GM13977 (cell line): Measurements from ENCODE around the gene SPRING1.

Source experiments
- DNase-seq: peaks from one replicate; pipeline ENCODE4 v3.0.0; 2012; ENCODE audit warnings: low spot score
- in situ Hi-C: fragments of 300-500 bp; cut with MboI; formaldehyde crosslinking; loops from one replicate; pipeline ENCODE4 v1.12.0; 2022; ENCODE audit warnings: low sequenced_read_pairs, low pct_unique_long_range_greater_than_20kb, mixed read lengths, inconsistent platforms; ENCODE audit not compliant: unreplicated experiment
- TF ChIP-seq, protein P1 (sequence below): IDR thresholded peaks from 2 replicates; pipeline ENCODE4 v1.5.1; 2012; ENCODE audit warnings: mild to moderate bottlenecking, control low read depth; ENCODE audit not compliant: insufficient read depth; ENCODE audit errors: extremely low read depth, missing control alignments

SPRING1 gene

DNA sequence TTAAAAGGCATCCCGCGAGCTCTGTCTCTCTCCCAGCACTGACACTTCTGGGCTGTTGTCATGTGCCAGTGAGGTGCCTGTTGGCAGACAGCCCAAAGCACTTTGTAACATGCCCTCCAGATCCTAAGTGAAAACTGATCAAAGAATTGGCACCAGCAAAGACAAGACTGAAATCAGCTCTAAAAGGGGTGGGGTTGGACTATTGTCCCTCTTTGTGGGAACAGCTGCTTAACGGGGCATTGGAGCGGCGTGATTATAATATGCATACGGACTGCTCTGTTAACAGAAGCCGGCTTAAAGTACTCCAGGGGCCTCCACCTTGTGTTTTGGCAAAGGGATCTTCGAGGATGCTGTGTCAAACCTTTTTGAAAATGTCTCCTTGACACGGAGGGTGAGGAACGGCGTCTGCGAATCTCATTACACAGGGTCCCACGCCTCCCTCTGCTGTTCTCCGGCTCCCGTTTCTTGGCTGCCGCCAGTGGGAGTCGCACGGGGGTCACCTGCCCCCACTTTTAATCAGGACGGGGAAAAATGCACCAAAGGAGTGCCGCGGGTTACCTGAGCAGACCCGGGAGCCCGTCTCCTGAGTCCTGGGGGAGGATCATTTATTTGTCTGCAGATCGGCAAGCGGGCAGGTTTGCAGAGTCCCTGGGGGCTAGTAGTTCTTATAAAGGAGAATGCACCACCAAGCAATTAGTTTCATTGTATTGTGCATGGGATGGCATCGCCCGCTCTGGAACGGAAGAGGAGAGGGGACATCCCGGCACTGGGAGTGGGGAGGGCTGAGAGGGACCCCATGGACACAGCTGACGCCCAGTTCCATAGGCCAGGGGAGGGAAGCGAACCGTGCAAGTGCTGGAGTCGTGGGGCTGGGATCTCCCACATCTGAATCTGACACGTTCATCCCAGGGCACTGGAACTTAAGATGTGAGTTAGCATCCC lies 44.3 kb downstream of the SPRING1 start:
- DNase-seq, result no peak
- in situ Hi-C loops, result no loop called here
- TF ChIP-seq, protein P1, sequence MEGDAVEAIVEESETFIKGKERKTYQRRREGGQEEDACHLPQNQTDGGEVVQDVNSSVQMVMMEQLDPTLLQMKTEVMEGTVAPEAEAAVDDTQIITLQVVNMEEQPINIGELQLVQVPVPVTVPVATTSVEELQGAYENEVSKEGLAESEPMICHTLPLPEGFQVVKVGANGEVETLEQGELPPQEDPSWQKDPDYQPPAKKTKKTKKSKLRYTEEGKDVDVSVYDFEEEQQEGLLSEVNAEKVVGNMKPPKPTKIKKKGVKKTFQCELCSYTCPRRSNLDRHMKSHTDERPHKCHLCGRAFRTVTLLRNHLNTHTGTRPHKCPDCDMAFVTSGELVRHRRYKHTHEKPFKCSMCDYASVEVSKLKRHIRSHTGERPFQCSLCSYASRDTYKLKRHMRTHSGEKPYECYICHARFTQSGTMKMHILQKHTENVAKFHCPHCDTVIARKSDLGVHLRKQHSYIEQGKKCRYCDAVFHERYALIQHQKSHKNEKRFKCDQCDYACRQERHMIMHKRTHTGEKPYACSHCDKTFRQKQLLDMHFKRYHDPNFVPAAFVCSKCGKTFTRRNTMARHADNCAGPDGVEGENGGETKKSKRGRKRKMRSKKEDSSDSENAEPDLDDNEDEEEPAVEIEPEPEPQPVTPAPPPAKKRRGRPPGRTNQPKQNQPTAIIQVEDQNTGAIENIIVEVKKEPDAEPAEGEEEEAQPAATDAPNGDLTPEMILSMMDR, result no peak

DNA sequence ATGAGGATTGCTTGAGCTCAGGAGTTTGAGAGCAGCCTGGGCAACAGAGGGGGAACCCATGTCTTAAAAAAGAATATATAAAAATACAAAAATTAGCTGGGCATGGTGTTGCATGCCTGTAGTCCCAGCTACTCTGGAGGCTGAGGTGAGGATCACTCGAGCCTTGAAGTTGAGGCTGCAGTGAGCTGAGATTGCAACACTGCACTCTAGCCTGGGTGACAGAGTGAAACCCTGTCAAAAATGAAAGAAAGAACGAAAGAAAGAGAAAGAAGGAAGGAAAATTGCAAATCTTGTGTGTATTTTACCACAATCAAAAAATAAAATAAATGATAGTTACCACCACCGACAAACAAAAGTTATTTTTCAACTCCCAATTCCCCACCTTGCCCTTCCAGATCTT lies 45.3 kb downstream of the SPRING1 start:
- no peak for DNase-seq
- in situ Hi-C loops, result no loop called here
- TF ChIP-seq, protein P1, result no peak

DNA sequence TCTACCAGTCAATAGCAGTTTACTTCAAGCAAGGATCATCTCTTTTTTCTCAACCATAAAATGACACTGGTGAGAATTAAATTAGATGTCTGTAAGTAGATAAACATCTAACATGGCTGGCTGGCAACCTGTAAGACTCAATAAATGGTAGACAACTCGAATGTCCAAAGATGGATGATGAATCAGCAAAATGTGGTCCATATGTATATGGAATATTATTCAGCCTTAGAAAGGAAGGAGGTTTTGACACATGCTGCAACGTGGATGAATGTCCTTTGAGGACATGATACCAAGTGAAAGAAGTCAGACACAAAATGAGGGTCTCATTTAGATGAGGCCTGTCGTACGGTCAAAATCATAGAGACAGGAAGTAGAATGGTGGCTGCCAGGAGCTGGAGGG lies 46.2 kb downstream of the SPRING1 start:
- in situ Hi-C loops, result no loop called here
- no peak for DNase-seq
- TF ChIP-seq, protein P1, result no peak

DNA sequence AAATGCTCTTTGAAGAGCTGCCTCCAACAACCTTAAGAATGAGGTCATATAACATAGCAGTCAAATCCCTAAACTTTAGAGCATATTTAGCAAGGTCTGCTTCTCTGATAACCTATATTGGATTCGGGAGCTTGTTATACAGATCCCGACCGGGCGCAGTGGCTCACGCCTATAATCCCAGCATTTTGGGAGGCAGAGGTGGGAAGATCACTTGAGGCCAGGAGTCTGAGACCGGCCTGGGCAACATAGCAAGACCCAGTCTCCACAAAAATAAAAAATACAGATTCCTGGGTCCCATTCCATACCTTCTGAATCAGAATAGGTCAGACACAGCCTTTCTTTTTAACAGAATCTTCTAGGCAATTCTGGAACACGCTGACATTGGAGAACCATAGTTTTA lies 46.7 kb downstream of the SPRING1 start:
- in situ Hi-C loops, result no loop called here
- TF ChIP-seq, protein P1, result no peak
- no peak for DNase-seq

DNA sequence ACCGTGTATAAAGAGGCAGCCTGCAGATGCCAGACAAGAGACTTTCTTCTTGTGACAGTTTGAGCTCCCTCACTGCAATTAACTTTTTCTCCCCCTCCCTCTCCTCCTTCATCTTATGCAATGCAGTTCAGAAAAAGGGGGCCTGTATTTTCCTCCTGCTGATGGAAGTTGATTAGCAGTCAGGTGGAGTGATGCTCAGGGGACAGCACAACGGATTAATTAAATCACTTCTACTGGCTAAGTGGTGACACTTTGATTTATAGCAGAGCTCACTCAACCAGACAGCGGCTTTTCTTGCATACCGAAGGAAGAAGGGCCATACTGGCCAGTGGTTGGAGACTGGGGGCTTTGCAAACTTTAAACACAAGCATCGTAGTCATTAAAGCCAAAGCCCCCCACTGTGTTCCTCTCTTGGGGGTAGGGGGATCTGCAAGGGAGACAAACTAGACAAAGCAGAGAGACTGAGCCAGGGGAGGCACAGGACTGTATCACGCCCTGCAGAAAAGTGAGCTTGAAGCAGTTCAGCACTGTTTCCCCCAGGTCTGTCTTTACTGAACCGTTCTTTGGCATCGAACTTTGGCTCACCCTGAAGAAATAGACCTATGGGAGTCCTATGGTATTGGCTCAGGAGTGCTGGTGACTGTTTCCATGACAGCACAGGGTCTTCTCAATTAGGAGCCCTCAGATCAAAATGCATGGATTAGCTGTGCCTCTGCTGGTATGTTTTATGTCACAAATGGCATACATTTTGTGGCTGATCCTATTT lies 47.7 kb downstream of the SPRING1 start:
- in situ Hi-C loops, result no loop called here
- TF ChIP-seq, protein P1, result no peak
- DNase-seq, result no peak

DNA sequence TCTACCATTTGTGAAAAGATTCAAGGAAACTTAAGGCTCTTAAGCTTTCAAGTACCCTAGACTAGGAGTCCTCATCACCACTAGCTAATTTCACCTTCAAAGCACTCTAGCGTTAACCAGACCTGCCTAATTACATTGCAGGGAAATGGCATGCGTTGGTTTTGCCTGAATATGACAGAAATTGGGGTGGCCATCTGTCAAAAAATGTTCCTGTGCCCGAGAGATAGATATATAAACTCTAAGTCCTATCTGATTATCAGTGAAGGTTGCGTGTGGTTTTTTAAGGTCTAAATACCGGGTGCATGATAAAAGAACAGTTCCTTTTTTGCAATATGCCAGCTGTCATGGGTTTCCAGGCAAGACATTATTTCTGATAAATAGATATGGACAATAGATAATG lies 48.3 kb downstream of the SPRING1 start:
- in situ Hi-C loops, result no loop called here
- TF ChIP-seq, protein P1, result no peak
- DNase-seq, result no peak
